ENCODE measurements around the gene MEA1. TPM values are rescaled to one million over a fixed set of nuclear protein-coding genes. Genes with fewer than 3 reads are reported as not detected.

The MEA1 gene
- total and polyA plus RNA-seq, 2 of the 4 experiments (the other 2 are of a cell fraction) = 116 to 126 TPM

- Histone ChIP-seq H2BK20ac (ENCODE audit: low read depth, low read length) (no peak overlapping the region), H3K36me3 (ENCODE audit: control insufficient read depth, insufficient read depth, low read length) (peaks cover 44% of the 10 kb centered on the region), H2BK15ac (ENCODE audit: low read depth, low read length) (no peak overlapping the region), H3K23ac (ENCODE audit: low read depth, low read length) (no peak overlapping the region), H3K9ac (ENCODE audit: low read depth, low read length) (peak overlapping the region; percentile 13; the same call in 1 of the 2 replicates), H3K4ac (ENCODE audit: low read depth, low read length) (no peak overlapping the region), H3K79me1 (ENCODE audit: low read depth in 1 of 2, low read length in 2 of 2) (peaks cover 5 to 60% of the 10 kb centered on the region in 2 experiments; a peak in 2 of 4 replicates), H3K4me1 (ENCODE audit: control insufficient read depth, insufficient read depth, low read length) (peaks cover 8% of the 10 kb centered on the region), H4K8ac (ENCODE audit: low read depth in 2 of 2, low read length in 2 of 2) (no peak overlapping the region), H3K4me3 (ENCODE audit: insufficient read depth, low read depth, low read length) (no peak overlapping the region), H4K91ac (ENCODE audit: insufficient read depth, low read depth, low read length) (no peak overlapping the region), H3K56ac (ENCODE audit: extremely low read depth, insufficient read depth, low read length) (no peak overlapping the region), H2AK9ac (replicated peaks; ENCODE audit: low read depth, low read length, poor library complexity) (peak overlapping the region; percentile 75), H4K20me1 (ENCODE audit: insufficient read depth, low read length) (no peaks in the 10 kb centered on the region; the same call in 1 of the 2 replicates), H2BK120ac (ENCODE audit: low read depth, low read length) (no peak overlapping the region), H3K18ac (ENCODE audit: low read depth, low read length) (no peak overlapping the region), H3K27me3 (ENCODE audit: control insufficient read depth, insufficient read depth, low read length) (no peaks in the 10 kb centered on the region), H2BK5ac (ENCODE audit: low read depth, low read length, poor library complexity, severe bottlenecking) (no peak overlapping the region), H3K4me2 (ENCODE audit: low read depth, low read length) (no peak overlapping the region), H4K5ac (ENCODE audit: low read depth, low read length) (no peak overlapping the region), H3K27ac (ENCODE audit: insufficient read depth, low read length) (no peak overlapping the region), H3K9me3 (ENCODE audit: control insufficient read depth, insufficient read depth, low read length) (no peaks in the 10 kb centered on the region), H3K14ac (replicated peaks; ENCODE audit: low read depth, low read length) (no peak overlapping the region), H2AFZ (replicated peaks; ENCODE audit: low read length, poor library complexity) (no peak overlapping the region), H3K9me1 (ENCODE audit: insufficient read depth, low read length) (peaks cover 3% of the 10 kb centered on the region), H2AK5ac (ENCODE audit: low read depth, low read length) (no peak overlapping the region; the same call in 1 of the 2 replicates)
- no peak for DNase-seq
- ATAC-seq (ENCODE audit: low read depth) = no peak
- ChIA-PET CTCF (no interaction called here), POLR2A (ENCODE audit: unreplicated experiment) (no interaction called here)
- no TSS peak for BruUV-seq (replicated peaks)
- intact Hi-C loops (cut with micrococcal nuclease) = no loop called here
- in situ Hi-C loops (cut with MboI; ENCODE audit: low sequenced_read_pairs) = no loop called here
- WGBS, 2 experiments (ENCODE audit: extremely low coverage in 2 of 2, insufficient read length in 1 of 2) = 89% methylated on average over 3 of the region's 6 CpGs; no CpG with 5 or more reads in 1 of the 2 experiments
- dilution Hi-C loops (cut with HindIII; ENCODE audit: low sequenced_read_pairs, unreplicated experiment) = no loop called here
- no peak for TF ChIP-seq USF2 (IDR thresholded peaks at IDR 0.05; ENCODE audit: low read depth, low read length)
- TF ChIP-seq RCOR1 (IDR thresholded peaks at IDR 0.05; ENCODE audit: insufficient replicate concordance, low read length) = no peak
- no peak for TF ChIP-seq RAD21 (IDR thresholded peaks at IDR 0.05; ENCODE audit: low read length)
- no peak for TF ChIP-seq CEBPB (IDR thresholded peaks at IDR 0.05; ENCODE audit: low read depth, low read length)
- no peak for TF ChIP-seq FOS (IDR thresholded peaks at IDR 0.05; ENCODE audit: low read depth, low read length)
- TF ChIP-seq MXI1 (IDR thresholded peaks at IDR 0.05; ENCODE audit: borderline replicate concordance, low read depth, low read length) = no peak
- no peak for TF ChIP-seq RFX5 (IDR thresholded peaks at IDR 0.05; ENCODE audit: low read depth, low read length)
- TF ChIP-seq BHLHE40 (IDR thresholded peaks at IDR 0.05; ENCODE audit: low read depth, low read length) = no peak
- TF ChIP-seq MAZ (IDR thresholded peaks at IDR 0.05; ENCODE audit: borderline replicate concordance, low read depth, low read length) = no peak
- TF ChIP-seq CHD1 (IDR thresholded peaks at IDR 0.05; ENCODE audit: low read depth, low read length) = no peak
- TF ChIP-seq SMC3 (IDR thresholded peaks at IDR 0.05; ENCODE audit: low read depth, low read length) = no peak
- TF ChIP-seq NFE2L2 (IDR thresholded peaks at IDR 0.05; ENCODE audit: low read depth, low read length) = no peak
- TF ChIP-seq MAFK (IDR thresholded peaks at IDR 0.05; ENCODE audit: low read depth, low read length) = no peak
- no peak for TF ChIP-seq ELK1 (IDR thresholded peaks at IDR 0.05; ENCODE audit: borderline replicate concordance, low read depth, low read length)
- no peak for TF ChIP-seq CTCF (conservative IDR thresholded peaks at IDR 0.05; ENCODE audit: low read depth, low read length)
- TF ChIP-seq POLR2A (IDR thresholded peaks at IDR 0.05; ENCODE audit: low read depth, low read length) = no peak
These were observed 1.4 kb downstream of the MEA1 start for GRCh38 chr6:43012364-43012763.

All from IMR-90 (cell line).